Neural crest cell (in vitro differentiated cells): ENCODE measurements around the gene DBT. TPM values are rescaled to one million over a fixed set of nuclear protein-coding genes. Genes with fewer than 3 reads are reported as not detected.
"Not testable (repeated sequence)": the region's sequence is repeated elsewhere in the genome, so short reads cannot be mapped to it uniquely, and the experiment has no call there.

ENCODE experiments used
- DNase-seq: peaks from one replicate; pipeline ENCODE4 v3.0.0; 2021; ENCODE audit warnings: low read depth, mixed read lengths, low spot score
- H3K27ac Mint-ChIP-seq: one replicate; pipeline ENCODE4 v1.8.0; 2021; ENCODE audit warnings: mild to moderate bottlenecking, mixed read lengths; ENCODE audit not compliant: unreplicated experiment
- H3K27me3 Mint-ChIP-seq: 2 replicates; pipeline ENCODE4 v1.8.0; 2021; ENCODE audit warnings: low read depth, mild to moderate bottlenecking, mixed read lengths
- H3K36me3 Mint-ChIP-seq: 2 replicates; pipeline ENCODE4 v1.8.0; 2021; ENCODE audit warnings: low read depth, mild to moderate bottlenecking, mixed read lengths
- H3K4me1 Mint-ChIP-seq: 2 replicates; pipeline ENCODE4 v1.8.0; 2021; ENCODE audit warnings: mixed read lengths
- H3K4me3 Mint-ChIP-seq: one replicate; pipeline ENCODE4 v1.8.0; 2021; ENCODE audit warnings: mild to moderate bottlenecking, mixed read lengths
- H3K9me3 Mint-ChIP-seq: 2 replicates; pipeline ENCODE4 v1.8.0; 2021; ENCODE audit warnings: mixed read lengths
- total RNA-seq: library from RNA; stranded (reverse); gene quantifications from 2 replicates; pipeline ENCODE4 v1.2.1, GENCODE V29; 2021
- TF ChIP-seq, protein P1 (sequence below): fragments of 200-600 bp; sonication (generic); conservative IDR thresholded peaks from 2 replicates; pipeline ENCODE4 v1.5.0; 2021; ENCODE audit warnings: antibody characterized with exemption, mild to moderate bottlenecking

Gene DBT
- total RNA-seq, 1 donor from 2014 or later = 11.8 TPM

DNA sequence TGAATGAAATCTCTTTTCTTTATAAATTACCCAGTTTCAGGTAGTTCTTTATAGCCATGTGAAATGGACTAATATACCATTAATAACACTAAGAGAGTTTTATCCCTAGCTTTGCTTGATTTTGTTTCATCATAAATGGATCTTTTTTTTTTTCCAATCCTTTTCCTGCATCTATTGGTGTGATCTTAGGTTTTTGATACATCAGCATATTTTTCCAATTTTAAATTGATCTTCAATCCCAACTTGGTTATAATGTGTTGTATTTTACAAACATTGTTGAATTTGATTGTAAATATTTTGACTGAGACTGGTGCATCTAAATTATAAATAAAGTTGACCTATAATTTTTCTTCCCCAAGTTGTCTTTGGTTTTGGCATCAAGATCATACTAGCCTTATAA is 12.1 kb upstream of the DBT start:
- H3K4me1 Mint-ChIP-seq = peaks cover 14% of the 10 kb centered on the region
- H3K4me3 Mint-ChIP-seq = no peak overlapping the region
- TF ChIP-seq, protein P1, sequence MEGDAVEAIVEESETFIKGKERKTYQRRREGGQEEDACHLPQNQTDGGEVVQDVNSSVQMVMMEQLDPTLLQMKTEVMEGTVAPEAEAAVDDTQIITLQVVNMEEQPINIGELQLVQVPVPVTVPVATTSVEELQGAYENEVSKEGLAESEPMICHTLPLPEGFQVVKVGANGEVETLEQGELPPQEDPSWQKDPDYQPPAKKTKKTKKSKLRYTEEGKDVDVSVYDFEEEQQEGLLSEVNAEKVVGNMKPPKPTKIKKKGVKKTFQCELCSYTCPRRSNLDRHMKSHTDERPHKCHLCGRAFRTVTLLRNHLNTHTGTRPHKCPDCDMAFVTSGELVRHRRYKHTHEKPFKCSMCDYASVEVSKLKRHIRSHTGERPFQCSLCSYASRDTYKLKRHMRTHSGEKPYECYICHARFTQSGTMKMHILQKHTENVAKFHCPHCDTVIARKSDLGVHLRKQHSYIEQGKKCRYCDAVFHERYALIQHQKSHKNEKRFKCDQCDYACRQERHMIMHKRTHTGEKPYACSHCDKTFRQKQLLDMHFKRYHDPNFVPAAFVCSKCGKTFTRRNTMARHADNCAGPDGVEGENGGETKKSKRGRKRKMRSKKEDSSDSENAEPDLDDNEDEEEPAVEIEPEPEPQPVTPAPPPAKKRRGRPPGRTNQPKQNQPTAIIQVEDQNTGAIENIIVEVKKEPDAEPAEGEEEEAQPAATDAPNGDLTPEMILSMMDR = no peak
- no peak overlapping the region for H3K27ac Mint-ChIP-seq
- H3K36me3 Mint-ChIP-seq = peaks cover 30% of the 10 kb centered on the region
- DNase-seq = no peak
- H3K27me3 Mint-ChIP-seq = no peaks in the 10 kb centered on the region
- peaks cover 12% of the 10 kb centered on the region for H3K9me3 Mint-ChIP-seq

DNA sequence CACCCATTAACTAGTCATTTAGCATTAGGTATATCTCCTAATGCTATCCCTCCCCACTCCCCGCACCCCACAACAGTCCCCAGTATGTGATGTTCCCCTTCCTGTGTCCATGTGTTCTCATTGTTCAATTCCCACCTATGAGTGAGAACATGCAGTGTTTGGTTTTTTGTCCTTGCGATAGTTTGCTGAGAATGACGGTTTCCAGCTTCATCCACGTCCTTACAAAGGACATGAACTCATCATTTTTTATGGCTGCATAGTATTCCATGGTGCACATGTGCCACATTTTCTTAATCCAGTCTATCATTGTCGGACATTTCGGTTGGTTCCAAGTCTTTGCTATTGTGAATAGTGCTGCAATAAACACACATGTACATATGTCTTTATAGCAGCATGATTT is 8.8 kb upstream of the DBT start:
- not testable (repeated sequence) for H3K4me1 Mint-ChIP-seq, H3K4me3 Mint-ChIP-seq, H3K27ac Mint-ChIP-seq, H3K9me3 Mint-ChIP-seq, DNase-seq, H3K27me3 Mint-ChIP-seq
- H3K36me3 Mint-ChIP-seq = peaks cover 13% of the 10 kb centered on the region

DNA sequence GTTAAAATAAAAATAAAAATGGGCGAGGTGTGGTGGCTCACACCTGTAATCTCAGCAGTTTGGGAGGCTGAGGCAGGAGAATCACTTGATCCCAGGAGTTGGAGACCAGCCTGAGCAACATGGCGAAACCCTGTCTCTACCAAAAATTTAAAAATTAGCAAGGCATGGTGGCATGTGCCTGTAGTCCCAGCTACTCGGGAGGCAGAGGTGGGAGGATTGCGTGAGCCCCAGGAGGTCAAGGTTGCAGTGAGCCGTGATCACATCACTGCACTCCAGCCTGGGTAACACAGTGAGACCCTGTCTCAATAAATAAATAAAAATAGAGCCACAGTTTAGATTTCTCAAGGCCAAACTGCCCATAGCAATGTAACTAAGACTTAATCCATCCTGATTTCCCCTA is 6.6 kb upstream of the DBT start:
- not testable (repeated sequence) for H3K4me3 Mint-ChIP-seq, H3K27ac Mint-ChIP-seq, H3K9me3 Mint-ChIP-seq, H3K4me1 Mint-ChIP-seq, H3K36me3 Mint-ChIP-seq, DNase-seq
- peaks cover 14% of the 10 kb centered on the region for H3K27me3 Mint-ChIP-seq

DNA sequence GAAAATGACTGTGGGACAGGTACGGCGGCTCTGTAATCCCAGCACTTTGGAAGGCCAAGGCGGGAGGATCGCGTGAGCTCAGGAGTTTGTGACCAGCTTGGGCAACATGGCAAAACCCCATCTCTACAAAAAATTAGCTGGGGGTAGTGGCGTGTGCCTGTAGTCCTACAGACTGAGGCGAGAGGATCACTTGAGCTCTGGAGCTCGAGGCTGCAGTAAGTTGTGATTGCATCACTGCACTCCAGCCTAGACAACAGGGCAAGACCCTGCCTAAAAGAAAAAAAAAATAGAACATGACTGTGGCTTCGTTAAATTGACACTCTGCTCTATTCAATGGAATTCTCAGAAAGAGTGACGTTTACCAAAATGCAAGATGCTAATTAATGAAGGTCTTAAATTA is 3.9 kb upstream of the DBT start:
- Mint-ChIP-seq H3K9me3 (no peaks in the 10 kb centered on the region), H3K4me1 (no peaks in the 10 kb centered on the region), H3K27ac (no peak overlapping the region), H3K4me3 (no peak overlapping the region), H3K27me3 (peaks cover 14% of the 10 kb centered on the region), H3K36me3 (no peaks in the 10 kb centered on the region)
- TF ChIP-seq, protein P1 = no peak
- no peak for DNase-seq

DNA sequence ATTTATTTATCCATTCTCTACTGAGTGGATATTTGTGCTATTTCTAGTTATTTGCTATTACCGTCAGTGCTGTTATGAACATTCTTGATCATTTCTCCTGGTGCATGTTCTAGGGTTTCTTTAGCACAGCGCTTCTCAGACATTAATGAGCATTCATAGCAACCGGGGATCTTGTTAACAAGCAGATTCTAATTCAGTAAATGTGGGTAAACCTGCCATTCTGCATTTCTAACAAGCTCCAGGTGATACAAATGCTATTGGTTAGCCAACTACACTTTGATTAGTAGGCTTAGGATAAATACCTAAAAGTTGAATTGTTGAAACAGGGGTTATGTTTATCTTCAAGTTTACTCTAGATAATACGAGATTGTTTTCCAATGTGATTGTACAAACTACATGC is 3.3 kb upstream of the DBT start:
- Mint-ChIP-seq H3K27ac (no peak overlapping the region), H3K27me3 (peaks cover 14% of the 10 kb centered on the region), H3K4me1 (no peaks in the 10 kb centered on the region), H3K4me3 (no peak overlapping the region), H3K36me3 (no peaks in the 10 kb centered on the region), H3K9me3 (no peaks in the 10 kb centered on the region)
- TF ChIP-seq, protein P1 = no peak
- DNase-seq = no peak

DNA sequence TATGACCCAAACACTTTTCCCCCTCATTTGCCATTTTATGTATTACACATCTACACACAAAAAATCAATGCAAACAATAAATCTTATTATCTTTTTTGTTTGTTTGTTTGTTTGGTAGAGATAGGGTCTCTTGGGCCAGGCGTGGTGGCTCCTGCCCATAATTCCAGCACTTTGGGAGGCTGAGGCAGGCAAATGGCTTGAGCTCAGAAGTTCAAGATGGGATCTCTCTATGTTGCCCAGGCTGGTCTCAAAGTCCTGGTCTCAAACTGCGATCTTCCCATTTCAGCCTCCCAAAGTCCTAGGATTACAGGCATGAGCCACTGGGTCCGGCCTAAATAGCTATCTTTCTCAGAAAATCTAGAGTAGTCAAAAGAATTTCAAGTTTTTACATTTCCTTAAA is 1.2 kb upstream of the DBT start:
- no peak for DNase-seq
- peaks cover 13% of the 10 kb centered on the region for H3K27me3 Mint-ChIP-seq
- H3K9me3 Mint-ChIP-seq = no peaks in the 10 kb centered on the region
- peaks cover 3% of the 10 kb centered on the region for H3K36me3 Mint-ChIP-seq
- H3K4me1 Mint-ChIP-seq = peaks cover 9% of the 10 kb centered on the region
- TF ChIP-seq, protein P1 = no peak
- no peak overlapping the region for H3K4me3 Mint-ChIP-seq
- H3K27ac Mint-ChIP-seq = no peak overlapping the region

DNA sequence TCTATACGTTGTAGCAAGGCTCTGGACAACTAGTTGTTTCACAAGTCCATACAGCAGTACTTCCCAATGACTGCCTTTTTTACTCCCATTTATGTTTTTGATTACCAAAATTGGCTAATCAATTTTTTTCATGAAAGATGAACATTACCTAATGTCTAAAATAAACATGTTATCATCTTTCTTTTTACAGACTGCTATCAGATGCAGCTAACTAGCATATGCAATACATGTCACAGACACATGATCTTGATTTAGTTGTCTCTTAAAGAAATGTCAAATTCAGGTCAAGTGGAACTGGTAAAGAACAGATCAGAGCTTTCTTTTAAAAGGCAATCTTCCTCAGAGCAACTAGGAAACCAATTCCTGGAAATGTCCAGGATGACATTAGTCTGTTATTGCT is 630 bp upstream of the DBT start:
- no peak overlapping the region for H3K27ac Mint-ChIP-seq
- no peak overlapping the region for H3K4me3 Mint-ChIP-seq
- H3K27me3 Mint-ChIP-seq = peaks cover 11% of the 10 kb centered on the region
- peaks cover 9% of the 10 kb centered on the region for H3K4me1 Mint-ChIP-seq
- H3K9me3 Mint-ChIP-seq = no peaks in the 10 kb centered on the region
- H3K36me3 Mint-ChIP-seq = peaks cover 3% of the 10 kb centered on the region
- TF ChIP-seq, protein P1 = no peak
- no peak for DNase-seq
